NCI-H128 (cell line): ENCODE data around the gene YJU2.
"Not testable (repeated sequence)": the region's sequence is repeated elsewhere in the genome, so short reads cannot be mapped to it uniquely, and the experiment has no call there.

Experiments
- DNase-seq: peaks from one replicate; lab custom pipeline; 2025; ENCODE audit not compliant: unreplicated experiment; lab: John Stamatoyannopoulos, UW

YJU2 gene

DNA sequence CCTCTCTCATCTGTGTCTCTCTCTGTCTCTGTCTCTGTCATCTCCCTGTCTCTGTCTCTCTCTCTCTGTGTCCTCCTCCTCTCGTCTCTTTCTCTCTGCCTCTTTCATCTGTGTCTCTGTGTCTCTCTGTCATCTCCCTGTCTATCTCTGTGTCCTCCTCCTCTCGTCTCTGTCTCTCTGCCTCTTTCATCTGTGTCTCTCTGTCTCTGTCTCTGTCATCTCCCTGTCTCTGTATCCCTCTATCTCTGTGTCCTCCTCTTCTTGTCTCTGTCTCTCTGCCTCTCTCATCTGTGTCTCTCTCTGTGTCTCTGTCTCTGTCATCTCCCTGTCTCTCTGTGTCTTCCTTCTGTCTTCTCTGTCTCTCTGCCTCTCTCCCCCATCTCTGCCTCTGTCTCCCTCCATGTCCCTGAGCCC lies 18.1 kb upstream of the YJU2 start:
- no peak for DNase-seq

DNA sequence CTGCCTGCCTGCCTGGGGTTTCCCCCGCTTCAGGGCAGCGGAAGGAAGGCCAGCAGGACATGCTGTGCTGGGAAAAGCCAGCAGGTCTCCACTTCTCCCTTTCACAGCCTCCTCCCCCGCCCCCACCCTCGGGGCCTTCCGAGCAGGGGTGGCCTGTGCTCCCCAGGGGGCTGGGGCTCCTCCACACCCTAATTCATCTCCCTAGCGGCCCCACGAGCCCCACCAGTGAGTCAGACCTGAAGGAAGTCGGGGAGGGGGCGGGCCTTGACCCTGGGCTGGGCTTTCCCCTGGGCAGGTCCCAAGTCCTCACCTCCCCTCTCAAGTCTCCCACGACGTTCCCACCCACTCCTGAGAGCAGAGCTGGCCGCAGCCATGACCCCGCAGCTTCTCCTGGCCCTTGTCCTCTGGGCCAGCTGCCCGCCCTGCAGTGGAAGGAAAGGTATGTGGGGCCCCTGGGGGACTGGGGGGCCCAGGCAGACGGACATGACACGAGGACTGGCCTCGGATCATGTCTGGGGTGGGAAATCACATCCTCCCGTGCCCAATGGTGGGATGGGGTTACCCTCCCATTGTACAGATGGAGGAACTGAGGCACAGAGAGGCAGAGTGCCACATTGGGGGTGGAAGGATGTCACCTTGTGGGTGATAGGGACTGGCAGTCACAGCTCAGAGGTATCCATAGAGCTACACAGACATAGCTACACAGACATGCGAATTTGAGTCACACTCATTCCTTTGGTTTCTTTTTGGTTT lies 17.5 kb upstream of the YJU2 start, which contains the start of gene EBI3:
TSS of gene EBI3 (plus strand) at position 345 of the 753 bp plus-strand sequence. CDS start at position 373, 28 bp downstream.
- no peak for DNase-seq

- DNase-seq: not testable (repeated sequence)
Observed at GRCh38 chr19:4230237-4230636, 16.6 kb upstream of the YJU2 start.

GRCh38 chr19:4231521-4231920 lies 15.4 kb upstream of the YJU2 start:
- DNase-seq: not testable (repeated sequence)

DNA sequence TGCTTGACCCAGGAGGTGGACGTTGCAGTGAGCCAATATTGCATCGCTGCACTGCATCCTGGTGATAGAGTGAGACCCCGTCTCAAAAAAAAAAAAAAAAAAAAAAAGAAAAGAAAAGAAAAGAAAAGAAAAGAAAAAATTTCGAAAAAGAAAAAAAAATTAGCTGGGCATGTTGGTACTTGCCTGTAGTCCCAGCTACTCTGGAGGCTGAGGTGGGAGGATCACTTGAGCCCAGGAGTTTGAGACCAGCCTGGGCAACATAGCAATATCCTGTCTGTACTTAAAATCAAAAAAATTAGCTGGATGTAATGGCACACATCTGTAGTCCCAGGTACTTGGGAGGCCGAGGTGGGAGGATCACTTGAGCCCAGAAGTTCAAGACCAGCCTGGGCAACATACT lies 14.7 kb upstream of the YJU2 start:
- not testable (repeated sequence) for DNase-seq

DNA sequence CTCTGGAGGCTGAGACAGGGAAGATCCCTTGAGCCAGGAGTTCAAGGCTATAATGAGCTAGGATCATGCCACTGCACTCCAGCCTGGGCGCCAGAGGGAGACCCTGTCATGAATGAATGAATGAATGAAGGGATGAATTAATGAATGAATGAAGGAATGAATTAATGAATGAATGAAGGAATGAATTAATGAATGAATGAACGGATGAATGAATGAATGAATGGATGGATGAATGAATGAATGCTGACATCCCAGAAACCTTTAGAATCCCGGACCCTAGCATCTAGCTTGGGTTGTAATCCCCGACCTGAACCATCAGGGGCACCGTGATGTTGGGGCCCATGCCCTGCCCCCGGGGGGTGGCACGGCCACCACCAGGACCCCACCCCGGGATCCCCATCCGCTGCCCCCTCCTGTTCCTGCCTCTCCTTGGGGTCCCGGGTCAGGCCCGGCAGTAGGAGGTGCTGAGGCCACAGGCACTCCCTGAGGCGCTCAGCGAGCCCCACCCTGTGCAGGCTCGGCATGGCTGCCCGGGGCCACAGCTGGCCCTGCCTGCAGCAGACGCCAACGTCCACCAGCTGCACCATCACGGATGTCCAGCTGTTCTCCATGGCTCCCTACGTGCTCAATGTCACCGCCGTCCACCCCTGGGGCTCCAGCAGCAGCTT lies 14.1 kb upstream of the YJU2 start:
- DNase-seq: no peak

DNA sequence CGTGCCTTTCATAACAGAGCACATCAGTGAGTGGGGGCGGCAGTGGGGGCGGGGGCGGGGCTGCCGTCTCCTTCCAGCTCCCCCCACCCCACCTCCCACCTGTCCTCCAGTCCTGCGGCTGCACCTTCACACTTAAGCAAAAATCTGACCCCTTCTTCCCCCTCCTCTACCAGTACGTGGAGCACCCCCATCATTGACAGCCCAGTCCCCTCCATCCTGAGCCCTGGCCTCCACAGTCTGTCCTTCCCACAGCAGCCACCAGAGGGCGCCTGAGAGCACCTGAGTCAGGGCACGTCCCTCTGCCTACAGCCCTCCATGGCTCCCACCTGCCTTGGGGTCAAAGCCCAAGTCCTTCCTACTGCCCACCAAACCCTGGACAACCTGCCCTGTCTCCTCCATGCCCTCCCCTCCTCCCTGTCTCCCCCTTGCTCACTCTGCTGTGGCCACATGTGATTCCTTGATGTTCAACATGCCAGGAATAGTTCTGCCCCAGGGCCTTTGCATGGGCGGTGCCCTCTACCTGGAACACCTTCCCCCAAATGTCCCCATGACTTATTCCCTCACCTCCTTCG lies 13.5 kb upstream of the YJU2 start:
- DNase-seq: peak; percentile 31

- DNase-seq: no peak
Observed at GRCh38 chr19:4234142-4234861, 12.6 kb upstream of the YJU2 start.

DNA sequence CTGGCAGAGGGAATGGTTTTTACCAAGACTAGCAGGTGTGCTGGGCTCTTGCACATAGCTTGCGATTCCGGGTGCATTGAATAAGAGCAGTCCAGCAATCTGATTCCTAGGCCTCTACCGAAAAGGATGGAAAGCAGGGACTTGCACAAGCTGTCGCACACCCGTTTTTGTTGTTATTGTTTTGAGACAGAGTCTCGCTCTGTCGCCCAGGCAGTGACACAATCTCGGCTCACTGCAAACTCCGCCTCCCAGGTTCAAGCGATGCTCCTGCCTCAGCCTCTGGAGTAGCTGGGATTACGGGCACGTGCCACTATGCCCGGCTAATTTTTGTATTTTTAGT lies 12.0 kb upstream of the YJU2 start:
- DNase-seq: no peak

DNA sequence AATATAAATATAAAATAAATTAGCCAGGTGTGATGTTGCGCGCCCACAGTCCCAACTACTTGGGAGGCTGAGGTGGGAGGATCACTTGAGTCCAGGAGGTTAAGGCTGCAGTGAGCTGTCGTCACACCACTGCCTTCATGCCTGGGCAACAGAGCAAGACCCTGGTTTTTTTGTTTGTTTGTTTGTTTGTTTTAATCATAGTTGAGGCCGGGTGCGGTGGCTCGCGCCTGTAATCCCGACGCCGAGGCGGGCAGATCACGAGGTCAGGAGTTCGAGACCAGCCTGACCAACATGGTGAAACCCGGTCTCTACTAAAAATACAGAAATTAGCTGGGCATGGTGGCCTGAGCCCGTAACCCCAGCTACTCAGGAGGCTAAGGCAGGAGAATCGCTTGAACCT lies 9.4 kb upstream of the YJU2 start:
- DNase-seq: not testable (repeated sequence)

DNA sequence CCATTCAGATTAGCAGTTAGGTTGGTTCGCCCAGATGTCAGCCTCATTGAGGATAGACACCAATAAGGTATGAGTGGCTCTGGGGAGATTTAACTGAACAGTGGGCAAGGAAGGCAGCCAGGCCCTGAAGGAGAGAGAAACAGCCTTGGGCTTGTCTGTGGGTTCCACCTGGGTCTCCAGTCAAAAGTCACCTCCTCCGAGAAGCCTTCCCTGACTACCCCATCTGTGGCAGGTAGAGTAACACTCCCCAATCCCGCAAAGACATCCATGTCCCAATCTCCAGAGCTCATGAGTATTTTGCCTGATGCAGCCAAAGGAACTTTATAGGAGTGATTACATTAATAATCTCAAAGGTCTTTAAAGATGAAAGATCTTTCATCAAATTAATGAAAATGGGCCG lies 8.0 kb upstream of the YJU2 start:
- DNase-seq: no peak

- DNase-seq: no peak
Observed at GRCh38 chr19:4241824-4242430, 5.0 kb upstream of the YJU2 start.

DNA sequence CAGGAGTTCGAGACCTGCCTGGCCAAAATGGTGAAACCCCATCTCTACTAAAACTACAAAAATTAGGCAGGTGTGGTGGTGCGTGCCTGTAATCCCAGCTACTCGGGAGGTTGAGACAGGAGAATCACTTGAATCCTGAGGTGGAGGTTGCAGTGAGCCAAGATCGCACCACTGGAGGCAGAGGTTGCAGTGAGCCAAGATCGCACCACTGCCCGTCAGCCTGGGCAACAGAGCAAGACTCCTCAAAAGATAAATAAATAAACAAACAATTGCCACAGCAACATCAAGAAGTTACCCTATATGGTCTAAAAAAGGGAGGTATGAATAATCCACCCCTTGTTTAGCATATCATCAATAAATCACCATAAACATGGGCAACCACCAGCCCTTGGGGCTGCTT lies 942 bp upstream of the YJU2 start:
- DNase-seq: not testable (repeated sequence)

GRCh38 chr19:4256563-4256962 lies 9.7 kb downstream of the YJU2 start:
- DNase-seq: no peak

GRCh38 chr19:4257025-4257424 lies 10.1 kb downstream of the YJU2 start:
- no peak for DNase-seq

DNA sequence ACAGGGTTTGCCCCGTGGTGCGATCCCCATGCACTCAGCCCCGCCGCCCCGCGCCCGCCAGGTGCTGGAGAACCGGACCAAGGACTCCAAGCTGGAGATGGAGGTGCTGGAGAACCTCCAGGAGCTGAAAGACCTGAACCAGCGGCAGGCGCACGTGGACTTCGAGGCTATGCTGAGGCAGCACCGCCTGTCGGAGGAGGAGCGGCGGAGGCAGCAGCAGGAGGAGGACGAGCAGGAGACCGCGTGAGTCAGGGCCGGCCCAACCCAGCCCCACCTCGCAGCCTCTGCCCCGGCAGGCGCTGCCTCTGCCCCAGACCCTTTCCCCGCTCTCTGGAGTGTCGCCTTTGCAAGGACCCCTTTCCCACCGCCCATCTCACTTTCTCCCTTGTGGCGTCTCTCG lies 11.3 kb downstream of the YJU2 start:
- DNase-seq: no peak

GRCh38 chr19:4260613-4261191 lies 13.8 kb downstream of the YJU2 start:
- DNase-seq: no peak

- DNase-seq: no peak
Observed at GRCh38 chr19:4264812-4265211, 17.9 kb downstream of the YJU2 start.

DNA sequence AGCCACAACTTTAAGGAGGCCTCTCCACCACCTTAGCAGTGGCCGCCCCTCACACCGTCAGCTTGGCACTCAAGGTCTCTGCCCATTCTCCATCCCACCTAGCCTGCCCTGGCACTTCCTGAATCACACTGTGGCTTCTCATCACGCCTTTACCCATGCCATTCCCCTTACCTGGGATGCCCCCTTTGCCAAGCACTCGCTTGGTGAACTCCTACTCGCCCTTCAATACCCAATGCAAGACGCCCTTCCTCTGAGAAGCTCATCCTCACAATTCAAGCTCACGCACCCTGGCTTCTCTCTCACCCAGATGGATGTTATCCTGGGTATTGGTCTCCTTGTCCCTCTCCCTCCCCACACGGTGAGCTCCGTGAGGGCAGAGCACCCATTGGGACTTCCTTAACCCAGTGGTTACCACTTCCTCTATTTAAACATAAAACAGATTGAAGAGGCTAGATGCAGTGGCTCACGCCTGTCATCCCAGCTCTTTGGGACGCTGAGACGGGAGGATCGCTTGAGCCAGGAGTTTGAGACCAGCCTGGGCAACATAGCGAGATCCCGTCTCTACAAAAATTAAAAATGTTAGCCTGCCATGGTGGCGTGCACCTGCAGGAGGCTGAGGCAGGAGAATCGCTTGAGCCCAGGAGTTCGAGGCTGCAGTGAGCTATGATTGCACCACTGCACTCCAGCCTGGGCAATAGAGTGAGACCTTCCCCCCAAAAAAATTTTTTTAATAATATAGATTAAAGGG lies 19.5 kb downstream of the YJU2 start:
- DNase-seq: no peak
